ENCODE data around the gene CD151.

CD151 gene

GRCh38 chr11:787084-787675 is 45.6 kb upstream of the CD151 start:
- Histone ChIP-seq H3K4me1 (ENCODE audit: insufficient read depth, low read length, severe bottlenecking) (peaks cover 25% of the 10 kb centered on the region), H3K4me2 (ENCODE audit: low read length) (no peak overlapping the region)

GRCh38 chr11:788009-788640 is 44.6 kb upstream of the CD151 start:
- Histone ChIP-seq H3K4me3 (ENCODE audit: low read depth, low read length, poor library complexity, severe bottlenecking) (no peak overlapping the region), H3K9me3 (ENCODE audit: low read length) (no peaks in the 10 kb centered on the region), H3K4me1 (ENCODE audit: insufficient read depth, low read length, severe bottlenecking) (peaks cover 25% of the 10 kb centered on the region), H3K9me2 (ENCODE audit: low read depth, low read length) (no peaks in the 10 kb centered on the region), H3K79me2 (ENCODE audit: insufficient read depth, low read length) (no peaks in the 10 kb centered on the region), H3K9ac (ENCODE audit: low read length) (no peak overlapping the region), H2AFZ (ENCODE audit: low read length) (no peak overlapping the region), H4K20me1 (ENCODE audit: insufficient read depth, low read length) (no peaks in the 10 kb centered on the region), H3K36me3 (ENCODE audit: insufficient read depth, low read length) (peaks cover 22% of the 10 kb centered on the region), H3K27me3 (ENCODE audit: insufficient read depth, low read length) (no peaks in the 10 kb centered on the region; the same call in 1 of the 2 replicates), H3K4me2 (ENCODE audit: low read length) (peak overlapping the region; percentile 50), H3K27ac (ENCODE audit: low read depth, low read length, poor library complexity, severe bottlenecking) (no peak overlapping the region), H3F3A (ENCODE audit: insufficient read depth, low read length) (no peaks in the 10 kb centered on the region)
- peak; percentile 28; the same call in 1 of the 2 replicates for TF ChIP-seq CTCF (IDR thresholded peaks at IDR 0.05; ENCODE audit: low read length)
- no peak for TF ChIP-seq EZH2 (IDR thresholded peaks at IDR 0.05; ENCODE audit: borderline replicate concordance, low read length)

More at GRCh38 chr11:787084-787675, 45.6 kb upstream of the CD151 start:
- H3K79me2 ChIP-seq (ENCODE audit: insufficient read depth, low read length) = no peaks in the 10 kb centered on the region
- TF ChIP-seq CTCF (IDR thresholded peaks at IDR 0.05; ENCODE audit: low read length) (no peak), EZH2 (IDR thresholded peaks at IDR 0.05; ENCODE audit: borderline replicate concordance, low read length) (no peak)
- no peak overlapping the region for H3K9ac ChIP-seq (ENCODE audit: low read length)
- H3K9me2 ChIP-seq (ENCODE audit: low read depth, low read length) = no peaks in the 10 kb centered on the region
- no peaks in the 10 kb centered on the region for H3K9me3 ChIP-seq (ENCODE audit: low read length)
- H3K27ac ChIP-seq (ENCODE audit: low read depth, low read length, poor library complexity, severe bottlenecking) = no peak overlapping the region
- H3F3A ChIP-seq (ENCODE audit: insufficient read depth, low read length) = no peaks in the 10 kb centered on the region
- peaks cover 27% of the 10 kb centered on the region for H3K36me3 ChIP-seq (ENCODE audit: insufficient read depth, low read length)
- H3K4me3 ChIP-seq (ENCODE audit: low read depth, low read length, poor library complexity, severe bottlenecking) = no peak overlapping the region
- no peaks in the 10 kb centered on the region; the same call in 1 of the 2 replicates for H3K27me3 ChIP-seq (ENCODE audit: insufficient read depth, low read length)
- no peak overlapping the region for H2AFZ ChIP-seq (ENCODE audit: low read length)
- no peaks in the 10 kb centered on the region for H4K20me1 ChIP-seq (ENCODE audit: insufficient read depth, low read length)

- Histone ChIP-seq H3K9me3 (ENCODE audit: low read length) (no peaks in the 10 kb centered on the region), H3K4me3 (ENCODE audit: low read depth, low read length, poor library complexity, severe bottlenecking) (peak overlapping the region; percentile 51), H3K27me3 (ENCODE audit: insufficient read depth, low read length) (no peaks in the 10 kb centered on the region; the same call in 1 of the 2 replicates), H3K9ac (ENCODE audit: low read length) (peak overlapping the region; percentile 32; the same call in 1 of the 2 replicates), H4K20me1 (ENCODE audit: insufficient read depth, low read length) (no peaks in the 10 kb centered on the region), H3K4me2 (ENCODE audit: low read length) (peak overlapping the region; percentile 50), H3K4me1 (ENCODE audit: insufficient read depth, low read length, severe bottlenecking) (peaks cover 25% of the 10 kb centered on the region), H3K9me2 (ENCODE audit: low read depth, low read length) (no peaks in the 10 kb centered on the region), H3F3A (ENCODE audit: insufficient read depth, low read length) (no peaks in the 10 kb centered on the region), H3K79me2 (ENCODE audit: insufficient read depth, low read length) (no peaks in the 10 kb centered on the region), H3K36me3 (ENCODE audit: insufficient read depth, low read length) (peaks cover 16% of the 10 kb centered on the region), H3K27ac (ENCODE audit: low read depth, low read length, poor library complexity, severe bottlenecking) (no peak overlapping the region), H2AFZ (ENCODE audit: low read length) (no peak overlapping the region)
- TF ChIP-seq EZH2 (IDR thresholded peaks at IDR 0.05; ENCODE audit: borderline replicate concordance, low read length) (no peak), CTCF (IDR thresholded peaks at IDR 0.05; ENCODE audit: low read length) (no peak)
These were observed 43.5 kb upstream of the CD151 start for GRCh38 chr11:788953-789940.
